ENCODE data around the gene ATP10D.
"Not testable (repeated sequence)": the region's sequence is repeated elsewhere in the genome, so short reads cannot be mapped to it uniquely, and the experiment has no call there.

The ATP10D gene

DNA sequence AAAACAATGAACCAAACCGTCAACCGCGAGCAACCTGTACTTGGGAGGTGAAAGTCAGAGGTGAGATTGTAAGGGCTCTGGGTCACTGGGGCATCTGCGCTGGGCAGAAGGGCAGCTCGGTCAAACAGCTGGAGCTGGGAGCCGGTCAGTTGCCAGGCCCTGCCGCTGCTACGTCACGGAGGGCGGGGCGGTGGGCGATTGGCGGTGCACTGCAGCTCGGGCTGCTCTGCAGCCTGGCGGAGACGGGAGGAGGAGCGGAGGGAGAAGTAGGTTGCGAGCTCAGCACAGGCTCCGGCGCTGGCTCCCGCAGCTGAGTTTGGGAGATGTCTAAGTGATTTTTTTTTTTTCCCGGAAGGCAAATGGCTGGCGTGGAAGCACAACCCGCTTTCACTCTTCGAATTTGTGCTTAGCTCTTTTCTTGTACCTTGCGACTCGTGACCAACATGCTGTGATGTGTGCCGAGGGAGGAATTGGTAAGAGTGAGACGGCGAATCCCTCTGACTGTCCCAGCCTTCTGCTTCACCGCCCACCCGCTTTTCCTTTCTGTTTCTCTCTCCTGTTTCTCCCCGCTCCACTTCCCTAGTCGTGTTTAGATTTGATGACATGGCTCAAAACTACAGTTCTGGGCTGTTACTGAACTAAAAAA is at the start of gene ATP10D:
Gene ATP10D (plus strand): TSS at position 229 of the 646 bp plus-strand sequence. CDS start 27,266 bp downstream, outside the sequence.
- DNase-seq (ENCODE audit: low read depth in 2 of 2), result peak; percentile 48 to 70

- no peak for DNase-seq (ENCODE audit: low read depth in 2 of 2)
Observed at GRCh38 chr4:47442980-47443379, 42.1 kb upstream of the ATP10D start.

GRCh38 chr4:47444031-47444430 is 41.0 kb upstream of the ATP10D start:
- DNase-seq (ENCODE audit: low read depth in 2 of 2), result no peak

- no peak for DNase-seq (ENCODE audit: low read depth in 2 of 2)
Observed at GRCh38 chr4:47451657-47452056, 33.4 kb upstream of the ATP10D start.

- DNase-seq (ENCODE audit: low read depth in 2 of 2), result no peak
Observed at GRCh38 chr4:47462799-47463234, 22.3 kb upstream of the ATP10D start.

GRCh38 chr4:47463235-47463956 is 21.7 kb upstream of the ATP10D start, which contains the start of gene COMMD8:
TSS of gene COMMD8 (minus strand) at chr4:47463702. CDS start at chr4:47463651, 51 bp downstream.
- DNase-seq (ENCODE audit: low read depth in 2 of 2), result peak; percentile 95 to 96

DNA sequence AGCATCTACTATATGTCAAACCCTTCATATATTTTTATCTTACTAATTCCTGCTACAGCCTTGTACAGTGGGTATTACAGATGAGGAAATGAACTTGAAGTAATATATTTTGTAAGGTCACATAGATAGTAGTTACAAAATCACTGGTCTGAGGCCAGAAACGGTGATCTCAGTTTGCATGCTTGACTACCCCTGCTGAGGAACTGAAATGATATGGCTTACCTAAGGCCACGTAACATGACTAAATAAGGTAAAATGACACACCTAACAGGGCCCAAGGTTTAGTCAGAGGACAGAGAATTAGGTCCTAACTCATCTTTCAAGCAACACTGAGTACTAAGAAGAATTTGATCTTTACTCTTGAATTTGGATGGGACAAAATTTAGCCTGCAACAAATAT is 20.1 kb upstream of the ATP10D start:
- DNase-seq (ENCODE audit: low read depth in 2 of 2), result no peak

- no peak for DNase-seq (ENCODE audit: low read depth in 2 of 2)
Observed at GRCh38 chr4:47466056-47466785, 18.9 kb upstream of the ATP10D start.

DNA sequence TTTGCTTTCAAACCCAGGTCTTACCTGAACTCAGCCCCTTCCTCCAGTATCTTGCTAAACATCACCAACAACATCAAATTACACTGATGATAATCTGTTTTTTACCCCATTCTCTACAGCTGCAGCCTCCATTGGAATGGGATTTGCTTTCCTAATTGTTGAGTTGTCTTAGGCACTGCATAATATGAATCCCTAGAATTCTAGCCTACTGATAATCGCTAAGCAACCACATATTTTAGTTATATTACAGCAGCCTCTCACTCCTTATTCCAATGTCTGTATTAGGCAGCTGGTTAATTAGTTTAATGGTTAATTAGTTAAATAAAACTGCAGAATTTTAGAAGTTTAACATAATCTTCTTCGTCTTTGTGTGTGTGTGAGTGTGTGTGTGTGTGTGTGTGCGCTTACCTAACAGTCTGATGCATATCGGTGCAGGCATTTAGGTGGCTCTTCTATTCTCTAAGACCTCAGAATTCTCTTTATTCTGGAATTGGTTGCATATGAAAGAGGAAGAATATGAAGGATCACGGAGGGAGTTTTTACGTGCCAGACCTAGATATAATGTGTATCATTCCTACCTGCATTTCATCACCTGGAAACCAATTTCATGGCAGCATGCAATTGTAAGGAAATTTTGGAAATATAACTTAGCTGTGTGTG is 16.2 kb upstream of the ATP10D start:
- DNase-seq (ENCODE audit: low read depth in 2 of 2), result no peak

GRCh38 chr4:47469951-47470350 is 15.1 kb upstream of the ATP10D start:
- DNase-seq (ENCODE audit: low read depth in 2 of 2), result no peak

GRCh38 chr4:47471064-47471463 is 14.0 kb upstream of the ATP10D start:
- no peak for DNase-seq (ENCODE audit: low read depth in 2 of 2)

- no peak for DNase-seq (ENCODE audit: low read depth in 2 of 2)
Observed at GRCh38 chr4:47471591-47471990, 13.5 kb upstream of the ATP10D start.

DNA sequence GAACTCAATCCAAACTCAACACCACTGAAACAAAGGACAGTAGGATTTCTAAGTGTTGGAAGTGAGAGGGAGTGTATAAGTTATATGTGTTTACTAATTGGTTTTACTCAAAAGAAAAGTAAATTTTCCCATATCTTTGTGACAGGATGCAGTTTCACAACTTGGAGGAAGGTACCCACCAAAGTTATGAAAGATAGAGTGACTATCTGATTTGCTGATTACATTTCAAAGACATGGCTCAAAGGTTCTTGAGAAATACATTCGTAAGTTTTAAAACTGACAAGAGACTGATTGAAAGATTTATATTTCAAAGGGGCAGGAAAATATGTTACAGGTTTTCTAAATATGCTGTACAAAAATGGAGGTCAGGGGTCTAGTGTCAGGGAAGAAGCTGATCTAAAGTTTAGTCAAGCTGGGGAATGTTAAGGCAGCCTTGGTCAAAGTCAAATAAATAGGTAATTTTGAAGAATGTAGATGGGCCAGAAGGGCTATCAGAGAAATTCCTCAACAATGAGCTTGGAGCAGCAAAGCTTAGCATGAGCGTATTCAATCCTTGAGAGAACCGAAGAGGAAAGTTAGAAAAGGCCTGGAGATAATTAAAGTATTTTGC is 11.8 kb upstream of the ATP10D start:
- DNase-seq (ENCODE audit: low read depth in 2 of 2), result no peak

DNA sequence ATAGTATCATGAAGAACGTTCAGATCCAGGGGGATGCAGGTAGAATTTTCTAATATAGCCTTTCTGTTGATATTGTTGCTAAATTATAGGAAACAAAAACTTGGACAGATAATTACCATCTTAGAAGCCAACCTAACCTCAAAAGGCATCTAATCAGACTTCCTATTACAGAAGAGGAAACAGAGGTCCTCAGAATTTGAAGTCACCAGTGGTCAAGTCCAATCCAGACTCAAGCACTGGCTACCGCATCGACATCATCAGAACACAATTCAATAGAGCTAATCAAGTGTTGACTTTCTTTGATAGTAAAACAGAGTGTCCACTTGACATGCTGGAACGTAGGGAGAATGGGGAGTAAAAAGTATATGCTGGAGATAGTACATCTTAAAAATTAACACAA is 10.3 kb upstream of the ATP10D start:
- DNase-seq (ENCODE audit: low read depth in 2 of 2), result no peak

DNA sequence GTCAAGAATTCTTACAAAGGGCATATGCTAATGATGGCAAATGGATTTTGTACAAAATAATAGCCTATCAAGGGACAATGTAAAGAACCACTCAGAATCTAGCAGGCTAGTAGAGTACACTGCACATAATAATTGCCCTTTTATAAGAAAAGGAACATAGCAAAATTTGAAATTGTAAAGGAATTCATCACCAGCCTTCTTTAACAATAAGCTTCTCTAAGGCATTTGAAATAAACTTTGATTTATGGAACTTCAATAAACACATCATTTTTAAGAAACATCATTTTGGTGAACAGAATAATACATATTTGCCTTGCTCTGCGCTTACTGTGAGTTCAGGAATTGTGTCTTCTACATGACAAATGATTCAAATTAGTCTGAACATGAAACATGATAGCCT is 9.7 kb upstream of the ATP10D start:
- DNase-seq (ENCODE audit: low read depth in 2 of 2), result no peak

DNA sequence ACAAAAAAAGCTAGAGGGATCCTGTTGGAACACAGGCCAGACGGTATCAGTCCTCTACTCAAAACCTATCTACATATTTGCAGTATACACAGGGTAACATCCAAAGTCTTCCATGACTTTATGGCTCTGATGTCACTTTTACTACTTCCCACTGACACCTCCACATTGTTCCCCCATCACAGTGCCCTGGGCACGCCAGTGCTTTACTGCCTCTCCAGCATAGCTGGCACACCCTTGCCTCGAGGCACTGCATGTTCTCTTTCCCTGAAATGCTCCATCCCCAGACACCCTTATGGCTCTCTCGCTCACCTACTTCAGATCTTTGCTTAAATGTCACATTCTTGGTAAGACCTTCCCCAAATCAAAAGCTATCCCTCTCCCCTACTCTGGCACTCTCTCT is 6.3 kb upstream of the ATP10D start:
- DNase-seq (ENCODE audit: low read depth in 2 of 2), result no peak

GRCh38 chr4:47482326-47482725 is 2.7 kb upstream of the ATP10D start:
- DNase-seq (ENCODE audit: low read depth in 2 of 2), result no peak

GRCh38 chr4:47483745-47484144 is 1.3 kb upstream of the ATP10D start:
- DNase-seq (ENCODE audit: low read depth in 2 of 2), result no peak

DNA sequence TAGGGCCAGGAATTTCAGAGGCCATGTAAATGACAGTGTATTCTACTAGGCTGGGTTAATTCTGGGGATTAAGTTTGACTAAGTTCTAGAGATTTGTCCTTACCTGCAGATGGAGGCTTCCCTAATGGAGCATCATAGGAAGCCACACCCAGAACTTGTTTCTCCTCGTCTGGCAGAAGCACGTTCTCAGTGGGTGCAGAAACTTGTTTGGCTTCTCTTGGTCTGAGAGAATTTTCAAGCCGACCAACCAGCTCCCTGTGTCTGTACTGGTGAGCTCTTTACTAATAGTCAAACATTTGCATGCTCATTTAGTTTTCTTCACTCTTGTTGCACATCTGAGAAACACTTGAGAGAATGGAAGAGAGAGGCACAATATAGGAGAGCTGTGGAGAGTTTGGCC is 907 bp upstream of the ATP10D start:
- no peak for DNase-seq (ENCODE audit: low read depth in 2 of 2)

GRCh38 chr4:47485768-47486167 is 693 bp downstream of the ATP10D start:
- DNase-seq (ENCODE audit: low read depth in 2 of 2), result no peak

DNA sequence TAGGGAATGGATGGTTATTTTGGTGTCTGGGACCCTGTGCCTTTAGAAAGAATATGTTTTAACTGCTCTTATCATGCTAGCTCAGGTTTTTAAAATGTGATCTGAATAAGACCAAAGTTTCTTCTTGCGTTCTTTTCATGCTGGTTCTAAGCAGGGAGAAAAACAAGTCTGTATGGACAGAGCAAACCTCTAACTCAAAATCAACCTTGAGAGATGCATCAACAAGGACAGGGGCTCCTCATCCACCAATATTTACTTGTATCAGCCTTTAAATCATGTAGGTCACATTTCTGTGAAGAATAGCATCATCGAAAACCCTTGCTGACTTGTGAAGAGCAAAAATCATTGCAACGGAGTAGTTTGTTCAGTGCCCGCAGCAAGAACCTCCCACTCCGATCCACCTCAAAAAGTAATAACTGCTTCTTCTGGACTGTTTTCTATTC is 1.2 kb downstream of the ATP10D start:
- DNase-seq (ENCODE audit: low read depth in 2 of 2), result no peak

GRCh38 chr4:47486727-47487126 is 1.7 kb downstream of the ATP10D start:
- DNase-seq (ENCODE audit: low read depth in 2 of 2), result not testable (repeated sequence)
